Right hindlimb (tissue), 1 donor: ENCODE data around the gene CERS1.

Experiments used
- DNase-seq: peaks from one replicate; pipeline ENCODE4 v3.0.0-alpha.2; 2018

CERS1 gene

DNA sequence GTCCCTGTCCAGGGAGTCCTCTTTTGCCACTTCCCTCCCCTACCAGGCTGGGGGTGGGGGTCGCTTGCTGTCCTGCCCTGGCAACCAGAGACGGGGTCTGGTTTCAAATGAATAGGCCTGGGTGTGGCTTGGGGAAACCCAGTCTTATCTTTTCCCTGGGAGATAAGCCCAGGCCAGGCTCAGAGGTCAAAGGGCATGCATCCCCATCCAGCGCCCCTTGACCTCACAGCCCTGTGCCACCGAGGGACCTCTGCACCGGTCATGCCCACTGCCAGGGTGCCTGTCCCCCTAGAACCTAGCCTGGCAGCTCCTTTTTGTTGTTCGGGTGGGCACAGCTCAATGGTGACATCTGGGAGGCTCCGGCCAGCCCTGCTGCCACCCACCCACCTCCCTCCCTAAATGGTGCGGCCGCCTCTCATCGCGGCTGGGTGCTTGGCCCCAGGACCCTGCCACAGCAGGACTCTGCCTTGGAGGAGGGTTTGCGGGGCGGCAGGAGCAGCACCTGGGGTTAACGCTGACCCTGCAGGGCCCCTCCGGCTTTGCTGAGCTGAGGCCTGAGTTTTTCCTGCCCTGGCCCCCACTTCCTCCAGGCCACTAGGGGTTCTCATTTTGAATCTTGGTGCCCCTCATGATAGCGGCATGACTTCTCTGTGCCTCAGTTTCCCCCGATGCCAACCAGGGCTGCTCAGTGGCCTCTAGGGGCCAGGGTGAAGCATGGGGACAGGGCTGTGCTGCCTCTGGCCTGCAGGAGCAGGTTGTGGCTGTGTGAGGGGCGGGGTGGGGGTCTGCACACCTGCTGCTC, 2.9 kb upstream of the CERS1 start:
- no peak for DNase-seq

DNA sequence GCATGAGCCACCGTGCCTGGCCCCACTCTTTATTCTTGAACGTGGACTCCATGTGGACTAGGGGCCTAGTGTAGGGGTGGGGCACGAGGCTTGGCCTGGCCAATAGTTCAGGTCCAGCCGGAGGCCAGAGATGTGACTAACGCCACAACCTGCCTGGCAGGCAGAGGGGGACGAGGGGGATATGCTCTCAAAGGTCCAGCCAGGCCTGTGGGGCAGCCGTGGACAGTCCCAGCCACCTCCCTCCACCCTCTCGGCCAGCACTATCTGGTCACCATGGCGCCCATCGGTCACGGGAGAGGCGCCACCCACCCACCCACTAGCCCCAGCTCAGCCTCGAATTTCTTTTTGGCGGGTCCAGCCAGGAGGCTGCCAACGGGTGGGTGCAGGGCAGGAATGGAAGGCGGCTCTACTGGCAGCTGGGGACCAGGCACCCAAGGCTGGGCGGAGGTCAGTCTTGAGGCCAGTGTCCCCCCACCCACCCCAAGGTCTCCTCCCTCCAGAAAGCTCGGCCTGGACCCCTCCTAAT, 2.2 kb upstream of the CERS1 start:
- peak; percentile 60 for DNase-seq

- no peak for DNase-seq
Measured at GRCh38 chr19:18897094-18898029, 1.4 kb upstream of the CERS1 start.

GRCh38 chr19:18896421-18896841, 473 bp upstream of the CERS1 start:
- DNase-seq, result no peak

- peak; percentile 67 for DNase-seq
Measured at GRCh38 chr19:18895038-18895823, 727 bp downstream of the CERS1 start.

GRCh38 chr19:18894254-18895037, 1.5 kb downstream of the CERS1 start:
- DNase-seq, result peak; percentile 91

DNA sequence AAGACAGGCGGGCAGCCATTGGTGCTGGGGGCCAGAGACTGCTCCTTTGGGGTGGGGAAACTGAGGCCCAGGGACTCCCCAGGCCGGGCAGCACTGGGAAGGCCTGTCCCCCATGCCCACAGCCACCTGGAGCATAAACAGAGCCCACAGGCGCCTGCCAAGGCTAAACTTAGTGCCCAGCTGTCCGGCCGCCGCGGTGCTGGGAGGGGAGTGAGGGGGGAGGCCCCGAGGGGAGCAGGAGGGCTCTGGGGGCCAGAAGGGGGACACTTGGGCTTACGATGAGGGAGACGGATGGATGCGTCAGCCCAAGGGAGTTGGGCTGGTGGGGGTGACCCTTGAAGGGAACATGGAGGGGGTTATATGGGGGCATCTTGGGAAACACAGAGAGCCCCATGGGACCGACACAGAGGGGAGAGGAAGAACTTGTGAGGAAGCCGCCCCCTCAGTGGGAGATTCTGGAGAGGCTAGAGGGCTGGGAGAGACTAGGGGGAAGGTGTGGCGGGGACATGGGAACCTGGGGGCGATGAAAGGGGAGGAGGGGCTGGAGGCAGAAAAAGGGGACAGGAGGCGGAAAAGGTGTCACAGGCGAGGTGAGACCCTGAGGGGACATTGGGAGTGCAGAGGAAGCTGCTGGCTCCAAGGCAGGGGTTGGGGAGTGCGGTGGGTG, 2.2 kb downstream of the CERS1 start:
- peak; percentile 55 for DNase-seq

GRCh38 chr19:18889949-18890745, 5.8 kb downstream of the CERS1 start:
- DNase-seq, result no peak

- no peak for DNase-seq
Measured at GRCh38 chr19:18886972-18887371, 9.0 kb downstream of the CERS1 start.

DNA sequence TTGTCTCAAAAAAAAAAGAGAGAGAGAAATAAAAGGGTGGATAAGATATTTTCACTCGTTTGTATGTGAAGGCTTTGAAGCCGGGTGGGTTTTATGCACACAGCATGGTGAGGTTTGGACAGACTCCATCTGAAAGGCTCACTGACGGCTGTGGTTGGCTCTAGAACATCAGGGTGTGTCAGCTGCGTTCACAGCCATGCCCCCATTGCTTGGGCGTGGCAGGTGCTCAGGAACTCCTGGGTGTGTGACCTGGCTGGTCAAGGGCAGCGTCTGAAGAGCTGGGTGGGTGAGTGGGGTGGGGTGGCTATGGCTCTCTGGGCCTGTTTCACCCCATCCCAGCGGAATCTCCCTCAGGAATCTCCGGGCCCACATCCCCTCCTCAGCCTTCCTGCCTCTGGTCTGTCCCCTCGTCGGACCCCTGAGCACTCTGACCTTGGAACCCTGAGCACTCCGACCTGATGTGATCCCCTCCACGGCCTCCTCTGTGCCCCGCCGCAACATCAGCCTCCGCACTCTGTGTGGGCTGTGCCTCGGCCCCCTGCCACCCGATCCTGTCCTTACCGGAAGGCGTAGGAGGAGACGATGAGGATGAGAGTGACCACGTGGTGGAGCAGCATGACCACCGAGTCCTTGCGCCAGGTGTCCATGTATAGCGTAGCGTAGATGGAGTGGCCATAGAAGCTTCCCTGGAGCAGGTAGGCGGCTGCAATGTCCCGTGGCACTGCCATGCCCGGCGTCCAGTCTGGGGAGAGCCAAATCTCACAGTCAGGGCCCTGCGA, 12.2 kb downstream of the CERS1 start:
- peak; percentile 12 for DNase-seq

GRCh38 chr19:18881491-18881890, 14.5 kb downstream of the CERS1 start:
- DNase-seq, result peak; percentile 10

DNA sequence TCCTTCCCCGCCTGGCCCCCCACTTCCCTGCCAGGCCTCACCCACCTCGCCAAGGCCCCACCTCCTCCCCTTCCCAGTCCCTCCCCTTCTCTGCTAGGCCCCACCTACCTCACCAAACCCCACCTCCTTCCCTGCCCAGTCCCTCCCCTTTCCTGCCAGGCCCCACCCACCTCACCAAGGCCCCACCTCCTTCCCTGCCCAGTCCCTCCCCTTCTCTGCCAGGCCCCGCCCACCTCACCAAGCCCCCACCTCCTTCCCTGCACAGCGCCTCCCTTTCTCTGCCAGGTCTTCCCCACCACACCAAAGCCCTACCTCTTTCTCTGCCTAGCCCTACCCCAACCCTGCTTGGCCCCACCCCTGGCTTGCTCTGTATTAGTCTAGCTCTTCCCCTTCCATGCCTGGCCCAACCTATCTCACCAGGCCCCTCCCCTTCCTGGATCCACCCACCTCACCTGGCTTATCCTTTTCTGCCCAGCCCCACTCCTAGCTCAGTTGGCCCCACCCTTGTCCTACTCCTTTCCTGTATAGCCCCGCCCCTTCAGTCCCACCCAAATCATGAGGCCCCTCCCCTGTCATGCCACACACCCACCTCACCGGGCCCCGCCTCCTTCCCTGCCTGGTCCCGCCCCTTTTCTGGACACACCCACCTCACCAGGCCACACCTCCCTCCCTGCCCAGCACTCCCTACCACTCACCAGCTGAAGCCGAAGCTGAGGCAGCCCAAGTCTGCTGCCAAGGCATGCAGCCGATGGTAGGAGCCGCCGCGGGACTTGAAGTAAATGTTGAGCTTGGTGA, 16.2 kb downstream of the CERS1 start:
- no peak for DNase-seq

- no peak for DNase-seq
Measured at GRCh38 chr19:18878858-18879578, 16.9 kb downstream of the CERS1 start.

- DNase-seq, result no peak
Measured at GRCh38 chr19:18878058-18878797, 17.7 kb downstream of the CERS1 start.

DNA sequence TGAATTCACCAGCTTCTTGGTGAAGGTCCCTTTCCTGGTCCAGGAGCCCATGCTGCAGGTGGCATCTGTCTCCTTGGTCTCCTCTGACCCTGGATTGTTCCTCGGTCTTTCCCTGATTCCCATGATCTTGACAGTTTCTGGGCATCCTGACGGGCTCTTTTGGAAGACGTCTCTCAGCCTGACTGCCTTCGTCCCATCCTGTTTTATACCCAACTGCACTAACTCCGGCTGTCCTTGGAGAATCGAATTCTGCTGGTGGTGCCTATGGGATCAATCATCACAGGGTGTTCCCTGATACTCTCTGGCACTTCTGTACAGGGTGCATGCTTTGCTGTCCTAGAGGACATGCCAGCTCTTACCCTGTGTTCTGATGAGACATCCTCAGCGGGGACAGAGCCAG, 19.1 kb downstream of the CERS1 start:
- no peak for DNase-seq

DNA sequence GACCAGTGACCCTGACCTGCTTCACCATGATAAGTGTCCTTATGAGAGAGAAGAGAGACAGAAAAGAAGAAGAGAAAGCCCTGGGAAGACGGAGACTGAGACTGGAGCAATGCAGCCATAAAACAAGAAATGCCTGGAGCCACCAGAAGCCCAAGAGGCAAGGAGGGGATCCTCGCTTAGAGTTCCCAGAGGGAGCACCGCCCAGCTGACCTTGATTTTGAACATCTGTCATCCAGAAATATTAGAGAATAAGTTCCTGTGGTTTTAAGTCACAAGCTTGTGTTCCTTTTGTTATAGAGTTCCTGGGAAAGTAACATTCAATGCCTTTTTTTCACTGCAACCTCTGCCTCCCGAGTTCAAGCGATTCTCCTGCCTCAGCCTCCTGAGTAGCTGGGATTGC, 20.2 kb downstream of the CERS1 start:
- no peak for DNase-seq

- no peak for DNase-seq
Measured at GRCh38 chr19:18871543-18871942, 24.4 kb downstream of the CERS1 start.
